Right ventricle myocardium inferior (tissue), 1 donor: ENCODE measurements around the gene TLCD3A. TPM values are rescaled to one million over a fixed set of nuclear protein-coding genes. Genes with fewer than 3 reads are reported as not detected.
"Not testable (repeated sequence)": the region's sequence is repeated elsewhere in the genome, so short reads cannot be mapped to it uniquely, and the experiment has no call there.

ENCODE experiments used
- ATAC-seq: fragments of 200-7000 bp; cut with Tn5 transposase; one replicate; pipeline ENCODE4 v1.9.1; 2020; ENCODE audit warnings: mild to moderate bottlenecking, moderate library complexity
- DNase-seq: peaks from one replicate; pipeline ENCODE4 v3.0.0; 2021; ENCODE audit errors: missing footprints
- intact Hi-C: fragments of 100-400 bp; cut with DNase I; formaldehyde crosslinking; loops from one replicate; pipeline ENCODE4 v1.11.0; 2022
- long read RNA-seq: library from polyadenylated mRNA; unstranded; transcript quantifications from one replicate; pipeline ENCODE4 v2.0.0, GENCODE V29; 2021
- total RNA-seq: library from RNA; stranded (reverse); fragmentation: NEBNext Ultra II Directional; extraction: Animal tissue kit (Norgen Biotek cat#: 25700); gene quantifications from one replicate; pipeline ENCODE4 v1.2.1, GENCODE V29; 2021
- donor health status: DM: no; HTN: yes; CAD: no; lungs with severe emphysema.

Gene TLCD3A
- 2.5 TPM for total RNA-seq
- long read RNA-seq, partial matches to known transcripts: 0 of 1 reads
- long read RNA-seq, other reads (novel, unspliced or antisense): 0 of 1 reads

DNA sequence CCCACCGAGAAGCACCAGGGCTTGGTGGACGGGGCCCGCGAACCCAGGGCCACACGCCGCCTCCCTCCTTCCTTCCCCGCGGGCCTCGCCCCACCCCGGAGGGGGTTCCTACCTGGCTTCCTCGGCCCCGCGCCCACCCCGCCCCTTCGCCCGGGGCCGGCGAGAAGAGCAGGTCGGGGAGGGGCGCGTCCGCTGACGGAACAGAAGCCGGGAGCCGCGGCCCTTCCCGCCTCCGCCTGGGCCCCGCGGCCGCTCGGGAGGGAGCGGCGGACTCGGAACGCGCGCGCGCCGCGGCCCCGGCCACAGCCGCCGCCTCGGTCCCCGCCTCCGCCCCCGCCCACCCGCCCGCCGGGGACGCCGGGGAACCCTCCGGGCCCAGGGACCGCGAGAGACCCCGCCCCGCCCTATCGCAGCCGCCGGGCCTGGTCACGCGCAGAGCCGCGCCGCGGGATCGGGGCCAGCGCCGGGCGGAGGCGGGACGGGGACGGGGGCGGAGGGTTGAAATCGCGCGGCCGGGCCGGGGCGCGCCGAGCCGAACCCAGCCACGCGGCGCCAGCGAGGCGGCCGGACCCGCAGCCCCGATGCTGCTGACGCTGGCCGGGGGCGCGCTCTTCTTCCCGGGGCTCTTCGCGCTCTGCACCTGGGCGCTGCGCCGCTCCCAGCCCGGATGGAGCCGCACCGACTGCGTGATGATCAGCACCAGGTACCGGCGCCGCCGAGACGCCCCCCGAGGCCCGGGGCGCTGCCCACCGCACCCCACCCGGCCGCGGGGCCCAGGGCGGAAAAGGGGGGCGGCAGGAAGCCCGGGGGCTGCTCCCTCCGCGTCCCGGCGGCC, at the start of gene TLCD3A:
Gene TLCD3A, plus strand, starts transcription at position 530 of the 835 bp plus-strand sequence. Its CDS starts 52 bp downstream, at position 582.
- ATAC-seq: peak; percentile 89
- DNase-seq: peak; percentile 84
- intact Hi-C loops: no loop called here

DNA sequence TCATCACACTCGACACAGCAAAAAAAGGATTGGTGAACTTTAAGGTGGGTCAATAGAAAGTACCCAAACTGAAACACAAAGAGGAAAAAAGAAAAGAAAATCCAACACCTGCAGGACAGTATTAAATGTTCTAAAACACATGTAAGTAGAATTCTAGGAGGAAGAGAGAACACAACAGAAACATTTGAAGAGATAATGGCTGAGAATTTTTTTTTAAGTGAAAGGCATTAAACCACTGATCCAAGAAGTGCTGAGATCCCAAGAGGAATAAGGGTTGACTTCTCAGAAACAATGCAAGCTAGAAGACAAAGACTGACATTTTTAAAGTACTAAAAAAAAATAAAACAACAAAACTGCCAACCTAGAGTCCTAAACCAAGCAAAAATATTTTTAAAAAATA, 49.4 kb upstream of the TLCD3A start:
- ATAC-seq (no peak), DNase-seq (no peak)
- intact Hi-C loops: no loop called here

DNA sequence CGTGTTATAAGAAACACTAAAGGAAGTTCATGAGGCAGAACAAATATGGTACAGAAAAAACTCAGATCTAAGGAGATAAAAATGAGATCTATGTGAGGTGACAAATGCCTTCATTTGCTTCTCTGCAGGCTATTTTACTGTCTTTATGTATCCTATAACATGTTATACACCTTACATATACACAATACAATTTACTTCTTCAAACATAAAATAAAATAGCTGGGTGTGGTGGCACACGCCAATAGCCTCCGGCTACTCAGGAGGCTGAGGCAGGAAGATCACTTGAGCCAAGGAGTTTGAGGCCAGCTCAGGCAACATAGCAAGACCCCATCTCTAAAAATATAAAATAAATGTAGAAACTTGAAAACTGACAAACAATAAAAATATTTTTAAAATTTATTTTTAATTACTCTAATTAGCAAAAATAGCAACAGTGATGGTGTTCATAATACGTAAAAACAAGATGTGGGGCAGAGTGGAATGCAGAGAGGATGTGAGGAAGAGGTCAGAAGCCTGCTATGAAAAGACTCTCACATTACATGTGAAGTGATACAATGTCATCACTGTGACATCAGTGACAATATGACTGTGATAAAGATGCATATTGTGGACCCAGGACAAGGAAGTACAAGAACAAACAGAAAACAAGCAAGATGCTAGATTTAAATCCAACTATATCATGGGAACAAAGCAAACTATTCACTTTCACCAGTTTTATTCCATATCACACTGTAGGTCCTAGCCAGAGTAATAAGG, 48.7 kb upstream of the TLCD3A start:
- ATAC-seq (no peak), DNase-seq (no peak)
- intact Hi-C loops: no loop called here

DNA sequence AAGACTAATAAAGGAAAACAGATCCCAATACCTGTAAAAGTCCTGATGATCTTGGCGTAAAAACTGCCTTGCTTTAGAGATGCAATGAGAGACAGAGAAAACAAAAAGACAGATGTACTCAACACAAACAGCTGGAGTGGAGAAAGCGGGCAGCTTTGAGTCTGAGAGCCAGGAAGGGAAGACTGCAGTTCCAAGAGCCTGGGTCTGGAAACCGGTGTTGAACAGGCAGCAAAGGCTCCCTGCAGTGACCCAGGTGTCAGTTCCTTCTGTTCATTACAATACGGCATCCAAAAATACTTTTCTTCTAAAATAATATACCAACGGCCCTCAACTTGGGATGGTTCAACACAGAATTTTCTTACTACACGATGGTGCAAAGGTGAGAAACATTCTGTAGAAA, 47.4 kb upstream of the TLCD3A start:
- intact Hi-C loops: loop anchor here (5.0 kb wide), 1 partner anchor 543 kb away; a partner anchor contains a TSS
- ATAC-seq: no peak
- no peak for DNase-seq

DNA sequence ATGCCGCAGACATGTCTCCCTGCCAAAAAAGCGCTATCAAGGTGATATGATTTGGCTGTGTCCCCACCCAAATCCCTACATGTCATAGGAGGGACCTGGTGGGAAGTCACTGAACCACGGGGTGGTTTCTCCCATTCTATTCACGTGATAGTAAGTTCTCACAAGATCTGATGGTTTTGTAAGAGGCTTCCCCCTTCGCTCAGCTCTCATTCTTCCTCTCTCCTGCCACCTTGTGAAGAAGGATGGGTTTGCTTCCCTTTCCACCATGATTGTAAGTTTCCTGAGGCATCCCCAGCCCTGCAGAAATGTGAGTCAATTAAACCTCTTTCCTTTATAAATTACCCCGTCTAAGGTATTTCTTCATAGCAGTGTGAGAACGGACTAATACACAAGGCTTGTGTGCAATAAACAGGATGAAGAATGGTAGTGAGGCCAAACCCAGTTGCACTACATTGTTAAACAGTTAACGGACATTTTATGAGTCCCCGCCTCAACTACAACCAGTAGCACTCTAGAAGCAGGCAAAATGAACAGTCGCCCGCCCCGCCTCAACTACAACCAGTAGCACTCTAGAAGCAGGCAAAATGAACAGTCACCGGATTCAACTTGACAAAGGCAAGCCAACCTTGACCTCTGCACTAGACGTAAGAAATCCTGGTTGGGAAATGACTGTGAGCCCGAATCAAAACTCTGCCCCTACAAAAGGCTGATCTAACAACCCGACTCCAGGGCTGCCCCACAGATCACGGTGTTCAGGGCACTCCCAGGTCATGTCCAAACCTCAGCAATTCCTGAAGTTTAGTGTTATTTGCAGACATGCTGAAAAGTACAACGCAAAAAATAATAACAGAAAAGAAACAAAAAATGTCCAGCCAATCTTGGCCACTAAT, 44.1 kb upstream of the TLCD3A start:
- no peak for DNase-seq
- intact Hi-C loops: loop anchor here (5.0 kb wide), 1 partner anchor 546 kb away; a partner anchor contains a TSS
- no peak for ATAC-seq

DNA sequence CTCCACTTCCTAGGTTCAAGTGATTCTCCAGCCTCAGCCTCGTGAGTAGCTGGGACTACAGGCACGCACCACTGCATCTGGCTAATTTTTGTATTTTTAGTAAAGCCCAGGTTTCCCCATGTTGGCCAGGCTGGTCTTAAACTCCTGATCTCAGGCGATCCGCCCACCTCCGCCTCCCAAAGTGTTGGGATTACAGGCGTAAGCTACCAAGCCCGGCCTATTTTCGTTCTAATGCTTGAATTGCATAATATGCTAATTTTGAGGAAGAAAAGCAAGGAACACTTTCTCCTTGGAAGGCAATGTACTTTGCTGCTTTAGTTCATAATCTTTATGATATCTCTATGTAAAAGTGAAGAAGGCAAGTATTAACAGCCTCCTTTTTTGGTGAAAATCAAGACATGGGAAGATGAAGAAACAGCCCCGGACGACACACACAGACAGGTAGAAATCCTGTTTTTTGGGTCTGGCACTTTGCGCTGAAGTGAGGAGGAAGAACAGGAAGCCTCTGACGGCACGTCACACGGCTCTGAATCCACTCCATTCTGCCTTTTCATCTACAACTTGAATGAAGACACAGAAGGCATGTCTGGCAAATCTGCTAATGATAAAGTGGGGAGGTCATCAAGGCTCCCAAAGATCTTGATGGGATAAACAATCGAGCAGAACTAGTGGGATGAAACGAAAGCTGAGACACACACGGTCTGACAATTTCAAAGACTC, 42.7 kb upstream of the TLCD3A start:
- no peak for ATAC-seq
- no peak for DNase-seq
- intact Hi-C loops: loop anchor here (5.0 kb wide), 1 partner anchor 547 kb away; a partner anchor contains a TSS

DNA sequence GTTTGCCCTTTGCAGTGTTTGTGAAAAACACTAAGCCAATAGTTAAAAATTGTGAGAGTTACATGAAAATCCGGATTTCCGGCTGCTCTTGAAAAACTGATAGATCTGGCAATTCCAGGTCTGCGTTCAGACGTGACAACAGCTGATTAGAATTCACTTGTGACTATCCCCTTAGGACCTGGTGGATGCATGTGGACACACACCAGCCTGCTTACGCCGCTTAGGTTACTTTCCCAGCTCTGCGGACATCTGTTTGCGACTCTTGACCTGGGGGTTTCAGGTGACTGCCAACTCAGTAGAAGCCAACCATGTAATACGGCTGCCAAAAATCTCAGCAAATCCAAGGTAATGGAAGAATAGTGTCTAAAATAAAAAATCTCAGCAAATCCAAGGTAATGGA, 42.0 kb upstream of the TLCD3A start:
- ATAC-seq (no peak), DNase-seq (no peak)
- intact Hi-C loops: no loop called here

DNA sequence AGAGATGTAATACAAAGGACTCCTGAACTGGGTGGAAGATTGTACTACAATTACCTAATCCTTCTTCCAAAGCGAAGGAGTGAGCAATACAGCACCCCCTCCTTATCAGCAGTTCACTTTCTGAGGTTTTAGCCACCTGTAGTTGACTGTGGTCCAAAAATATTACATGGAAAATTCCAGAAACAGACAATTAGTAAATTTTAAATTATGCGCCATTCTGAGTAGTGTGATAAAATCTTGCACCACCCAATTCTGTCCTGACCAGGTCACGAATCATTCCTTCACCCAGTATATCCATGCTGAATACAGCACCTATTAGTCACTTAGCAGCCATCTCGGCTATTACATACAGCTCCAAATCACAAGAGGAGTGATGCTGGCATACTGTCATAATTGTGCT, 41.0 kb upstream of the TLCD3A start:
- DNase-seq: no peak
- intact Hi-C loops: no loop called here
- ATAC-seq: no peak

DNA sequence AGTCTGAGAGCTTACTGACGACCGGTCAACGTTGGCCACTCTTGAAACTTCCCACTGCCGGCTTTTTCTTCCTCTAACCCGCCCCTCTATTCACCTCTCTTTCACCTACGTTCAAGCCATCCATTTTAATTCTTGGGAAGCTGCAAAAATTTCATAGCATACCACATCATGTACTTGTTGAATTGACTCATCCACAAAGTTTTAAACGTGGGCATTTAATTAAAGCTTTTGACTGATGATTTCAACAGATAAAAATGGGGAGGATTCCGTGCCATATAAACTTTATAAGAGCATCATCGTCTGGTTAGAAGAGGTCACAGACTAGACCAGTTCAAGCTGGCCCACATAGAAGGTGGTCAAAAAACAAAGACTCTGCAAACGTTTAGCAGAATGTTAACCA, 40.3 kb upstream of the TLCD3A start:
- intact Hi-C loops: no loop called here
- no peak for DNase-seq
- ATAC-seq: no peak

DNA sequence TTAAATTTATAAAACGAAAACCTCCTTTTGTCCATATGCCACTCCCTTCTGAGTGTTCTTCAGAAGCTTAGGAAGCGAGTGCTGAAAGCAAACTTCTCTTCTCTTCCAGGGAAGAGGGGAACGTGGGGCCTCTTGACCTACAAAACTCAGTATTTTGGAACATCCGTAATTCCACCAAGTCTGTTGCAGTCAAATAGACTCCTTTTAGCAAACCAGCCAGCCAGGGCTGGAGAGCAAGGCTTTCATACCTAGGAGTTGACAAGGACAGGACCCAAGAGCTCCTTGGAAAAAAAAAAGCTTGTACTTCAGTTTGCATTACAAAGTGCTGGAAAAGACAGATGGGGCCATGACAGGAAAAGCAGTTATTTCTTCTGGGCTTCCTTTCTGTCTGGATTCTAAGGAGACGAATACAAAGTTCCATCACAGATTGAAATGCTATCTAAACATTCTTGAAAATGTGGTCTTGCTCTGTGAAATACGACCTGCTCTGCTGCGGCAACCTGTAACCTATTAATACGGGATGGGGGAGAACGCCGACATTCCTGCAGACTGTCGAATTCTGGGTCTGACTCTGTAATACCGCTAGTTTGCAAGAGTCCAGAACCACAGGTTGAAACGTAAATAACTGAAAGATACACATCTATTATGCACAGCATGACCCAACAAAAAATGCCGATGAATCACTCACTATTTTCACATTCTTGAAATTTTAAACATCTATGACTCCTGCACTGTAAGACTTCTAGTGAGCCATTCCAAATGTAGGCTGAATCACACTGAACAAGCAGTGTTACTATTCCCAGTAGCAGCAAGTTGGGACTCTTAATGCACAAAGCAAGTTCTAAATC, 38.4 kb upstream of the TLCD3A start:
- DNase-seq (no peak), ATAC-seq (no peak)
- intact Hi-C loops: no loop called here

DNA sequence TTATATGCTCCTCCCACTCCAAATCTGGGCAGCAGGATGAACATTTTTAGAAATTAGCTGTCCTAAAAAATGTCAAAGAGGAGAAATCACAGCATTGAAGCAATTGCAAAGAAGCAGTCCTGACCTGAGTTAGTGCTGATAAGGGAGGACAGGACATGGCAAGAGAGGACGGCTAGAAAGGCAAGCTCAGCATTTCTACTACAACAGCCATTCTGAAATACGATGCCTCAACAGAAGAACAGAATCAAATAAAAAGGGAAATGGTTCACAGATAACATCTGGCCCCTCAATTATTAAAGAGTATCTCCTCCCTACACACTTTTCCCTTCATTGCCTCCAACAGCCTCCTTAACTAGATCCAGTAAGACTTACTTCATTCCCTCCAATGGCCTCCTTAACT, 36.0 kb upstream of the TLCD3A start:
- intact Hi-C loops: no loop called here
- no peak for ATAC-seq
- DNase-seq: no peak

DNA sequence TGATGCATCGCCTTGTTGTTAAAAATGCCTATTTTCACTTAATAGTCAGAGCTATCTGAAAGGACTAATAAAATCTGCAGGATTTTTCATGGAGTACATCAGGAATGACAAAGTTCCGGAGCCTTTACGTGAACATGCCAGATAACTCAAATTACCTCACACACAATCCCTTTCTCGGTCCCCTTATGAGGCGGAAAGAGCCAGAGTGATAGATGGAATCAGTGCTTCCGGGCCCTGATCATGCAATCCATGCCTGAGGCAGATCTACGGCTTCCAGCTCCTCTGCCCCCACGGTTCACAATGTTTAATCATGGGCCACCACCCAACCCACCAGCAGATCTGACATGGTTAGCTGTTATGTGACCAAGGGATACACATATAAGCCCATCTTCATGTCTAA, 34.7 kb upstream of the TLCD3A start:
- ATAC-seq (no peak), DNase-seq (no peak)
- intact Hi-C loops: no loop called here

DNA sequence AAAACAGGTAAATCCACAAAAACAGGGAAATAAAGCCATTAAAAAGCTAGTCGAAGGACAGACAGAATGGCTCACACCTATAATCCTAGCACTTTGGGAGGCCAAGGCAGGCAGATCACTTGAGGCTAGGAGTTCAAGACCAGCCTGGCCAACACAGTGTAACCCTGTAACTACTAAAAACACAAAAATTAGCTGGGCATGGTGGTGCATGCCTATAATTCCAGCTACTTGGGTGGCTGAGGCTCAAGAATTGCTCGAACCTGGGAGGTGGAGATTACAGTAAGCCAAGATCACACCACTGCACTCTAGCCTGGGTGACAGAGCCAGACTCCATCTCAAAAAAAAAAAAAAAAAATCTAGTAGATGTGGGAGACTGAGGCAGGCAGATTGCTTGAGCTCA, 34.3 kb upstream of the TLCD3A start:
- ATAC-seq, DNase-seq, intact Hi-C loops: not testable (repeated sequence)

DNA sequence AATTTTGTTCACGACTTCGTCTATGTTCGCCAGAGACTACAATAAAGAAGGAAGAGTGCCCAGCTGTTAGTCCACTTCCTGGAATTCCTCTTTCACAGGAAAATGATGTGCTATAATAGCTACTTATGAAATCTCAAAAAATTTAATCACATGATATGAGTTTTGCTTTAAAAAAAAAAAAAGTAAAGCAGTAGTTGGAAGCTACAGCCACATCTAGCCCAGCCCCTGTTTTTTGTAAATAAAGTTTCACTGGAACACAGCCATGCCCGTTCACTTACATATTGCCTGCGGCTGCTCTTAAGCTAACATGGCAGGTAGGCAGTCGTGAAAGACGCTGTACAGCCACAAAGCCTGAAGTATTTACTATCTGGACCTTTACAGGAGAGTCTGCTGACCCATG, 33.1 kb upstream of the TLCD3A start:
- intact Hi-C loops: no loop called here
- DNase-seq (no peak), ATAC-seq (no peak)

DNA sequence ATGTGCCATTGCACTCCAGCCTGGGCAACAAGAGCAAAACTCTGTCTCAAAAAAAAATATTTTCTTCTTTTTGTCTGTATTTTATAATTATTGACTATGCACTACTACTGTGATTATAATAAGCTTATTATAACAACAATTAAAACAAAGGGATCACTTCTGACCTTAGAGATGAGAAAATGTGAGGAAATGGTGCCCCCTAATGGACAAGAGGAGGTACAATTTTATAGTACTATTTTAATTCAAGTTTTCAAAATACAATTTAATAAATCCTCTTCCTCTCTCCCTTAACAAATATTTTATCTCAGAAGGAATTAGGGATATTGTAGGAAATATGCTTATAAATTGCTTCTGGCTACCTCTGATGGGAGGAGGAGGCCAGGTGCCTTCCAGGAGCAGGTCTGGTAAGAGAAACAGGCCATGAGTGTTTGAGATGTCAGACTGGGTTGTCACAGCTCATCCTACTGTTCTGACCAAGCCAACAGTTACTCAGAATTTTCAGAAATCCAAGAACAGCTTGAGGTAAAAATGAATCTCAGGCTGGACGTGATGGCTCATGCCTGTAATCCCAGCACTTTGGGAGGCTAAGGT, 31.8 kb upstream of the TLCD3A start:
- no peak for DNase-seq
- intact Hi-C loops: loop anchor here (2.0 to 5.0 kb wide), 2 partner anchors 290 to 558 kb away; a partner anchor contains a TSS
- ATAC-seq: no peak

DNA sequence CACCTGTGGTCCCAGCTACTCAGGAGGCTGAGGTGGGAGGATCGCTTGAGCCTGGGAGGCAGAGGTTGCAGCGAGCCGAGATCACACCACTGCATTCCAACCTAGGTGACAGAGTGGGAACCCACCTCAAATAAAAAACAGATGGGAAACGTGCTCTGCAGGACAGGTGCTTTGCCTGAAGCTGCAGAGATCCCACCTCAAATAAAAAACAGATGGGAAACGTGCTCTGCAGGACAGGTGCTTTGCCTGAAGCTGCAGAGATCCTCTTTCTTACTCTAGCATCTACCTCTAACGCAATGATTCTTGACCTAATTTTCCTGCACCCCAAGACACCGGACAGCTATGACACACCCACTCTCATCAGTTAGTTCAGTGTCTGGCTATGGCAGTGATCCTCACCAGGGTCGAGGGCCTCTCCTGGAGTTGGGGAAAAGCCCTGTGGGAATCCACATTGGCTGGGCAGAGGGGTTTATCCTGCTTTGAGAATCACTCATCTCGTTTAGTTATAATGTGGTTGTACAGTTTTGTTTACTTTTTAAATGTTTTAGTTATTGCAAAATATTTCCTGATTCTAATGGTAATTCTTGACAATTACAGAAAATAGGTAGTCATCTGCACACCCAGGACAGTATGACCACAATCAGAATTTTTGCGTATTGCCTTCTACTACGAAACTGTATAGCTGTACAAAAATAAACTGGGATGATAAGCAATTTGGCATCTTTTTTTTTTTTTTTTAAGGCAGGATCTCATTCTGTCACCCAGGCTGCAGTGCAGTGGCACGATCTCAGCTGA, 29.1 kb upstream of the TLCD3A start:
- no peak for ATAC-seq
- no peak for DNase-seq
- intact Hi-C loops: loop anchor here (5.0 kb wide), 1 partner anchor 561 kb away; a partner anchor contains a TSS
